CD8-positive, alpha-beta memory T cell (primary cell): ENCODE measurements around the gene FAAH2. TPM values are rescaled to one million over a fixed set of nuclear protein-coding genes. Genes with fewer than 3 reads are reported as not detected.
"Not testable (repeated sequence)": the region's sequence is repeated elsewhere in the genome, so short reads cannot be mapped to it uniquely, and the experiment has no call there.

Experiments
- CTCF ChIA-PET: fragments of 350-600 bp; sonication (Branson Sonifier 250); formaldehyde crosslinking; loops from one replicate; lab custom pipeline; 2021; ENCODE audit warnings: antibody characterized with exemption; lab: Charles Lee
- POLR2A ChIA-PET: fragments of 350-600 bp; sonication (Branson Sonifier 250); formaldehyde crosslinking; loops from one replicate; lab custom pipeline; 2021; ENCODE audit warnings: antibody characterized with exemption; lab: Charles Lee
- DNase-seq, 5 donors: peaks; one replicate each; pipeline versions ENCODE4 v3.0.0 to v3.0.0-alpha.2; 2020 to 2022; ENCODE audit warnings: mixed read lengths in 1 of 5
- H3K27ac ChIP-seq: one replicate; pipeline ENCODE4 v1.7.0; 2013; ENCODE audit warnings: low read depth, mild to moderate bottlenecking, low read length, moderate library complexity
- H3K27me3 ChIP-seq: 2 replicates; pipeline ENCODE4 v1.7.0; 2013; ENCODE audit warnings: low read length, mild to moderate bottlenecking; ENCODE audit not compliant: insufficient read depth, poor library complexity, severe bottlenecking
- H3K36me3 ChIP-seq: 2 replicates; pipeline ENCODE4 v1.7.0; 2013; ENCODE audit warnings: mild to moderate bottlenecking, low read length, moderate library complexity; ENCODE audit not compliant: insufficient read depth
- H3K4me1 ChIP-seq: 2 replicates; pipeline ENCODE4 v1.7.0; 2013; ENCODE audit warnings: mild to moderate bottlenecking, low read length, moderate library complexity; ENCODE audit not compliant: insufficient read depth
- H3K4me3 ChIP-seq: 2 replicates; pipeline ENCODE4 v1.7.0; 2013; ENCODE audit warnings: mild to moderate bottlenecking, low read length
- H3K9me3 ChIP-seq: 2 replicates; pipeline ENCODE4 v1.7.0; 2013; ENCODE audit warnings: mild to moderate bottlenecking, low read length
- H3K27ac Mint-ChIP-seq, 8 donors: one replicate each; pipeline ENCODE4 v1.8.0; 2020 to 2021; ENCODE audit warnings: mixed read lengths in 8 of 8, mild to moderate bottlenecking in 6 of 8, inconsistent platforms in 3 of 8, moderate library complexity in 3 of 8
- H3K27me3 Mint-ChIP-seq, 2 donors: one replicate each; pipeline ENCODE4 v1.8.0; 2020 to 2021; ENCODE audit warnings: mixed read lengths in 2 of 2, mild to moderate bottlenecking in 1 of 2, moderate library complexity in 1 of 2
- H3K36me3 Mint-ChIP-seq, 3 donors: one replicate each; pipeline ENCODE4 v1.8.0; 2020 to 2021; ENCODE audit warnings: mixed read lengths in 3 of 3, inconsistent platforms in 1 of 3, mild to moderate bottlenecking in 1 of 3
- H3K4me1 Mint-ChIP-seq, 3 donors: one replicate each; pipeline ENCODE4 v1.8.0; 2020 to 2021; ENCODE audit warnings: mixed read lengths in 3 of 3, inconsistent platforms in 1 of 3, mild to moderate bottlenecking in 1 of 3
- H3K4me3 Mint-ChIP-seq, 7 donors: one replicate each; pipeline ENCODE4 v1.8.0; 2020 to 2021; ENCODE audit warnings: mixed read lengths in 7 of 7, mild to moderate bottlenecking in 6 of 7, moderate library complexity in 4 of 7, inconsistent platforms in 2 of 7
- H3K9me3 Mint-ChIP-seq, 5 donors: one replicate each; pipeline ENCODE4 v1.8.0; 2020 to 2022; ENCODE audit warnings: mixed read lengths in 5 of 5, mild to moderate bottlenecking in 3 of 5, moderate library complexity in 2 of 5, inconsistent platforms in 1 of 5
- polyA plus RNA-seq: library from polyadenylated mRNA; unstranded; fragments of 300-500 nt; fragmentation: Illumina TruSeq; gene quantifications from one replicate; pipeline ENCODE4 v1.2.3, GENCODE V29; 2021
- total RNA-seq, 2 experiments: library from RNA; stranded (reverse); gene quantifications; one replicate each; pipeline ENCODE4 v1.2.3, GENCODE V29; 2021

Gene FAAH2
- total and polyA plus RNA-seq, 3 experiments from 2014 or later = 2.0 to 6.6 (median 2.4) TPM

DNA sequence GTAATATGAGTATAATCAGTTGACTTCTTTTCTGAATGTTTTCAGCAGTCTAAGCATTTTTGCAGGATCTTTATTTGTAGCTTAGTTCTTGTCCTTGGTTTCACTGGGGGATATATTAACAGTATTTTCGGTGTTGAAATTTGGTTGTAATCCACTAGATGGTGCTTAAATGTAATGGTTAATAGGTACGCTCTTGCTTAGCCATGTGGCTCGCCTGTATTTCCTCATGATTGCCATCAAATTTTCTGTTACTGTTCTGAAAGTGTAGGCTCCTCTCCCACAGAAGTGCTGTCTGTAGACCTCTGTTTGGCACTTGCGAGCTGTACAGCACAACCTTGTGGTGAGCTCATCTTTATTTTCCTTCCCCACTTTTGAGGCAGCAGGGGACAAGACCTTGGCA lies 3.9 kb upstream of the FAAH2 start:
- CTCF ChIA-PET = no interaction called here
- Mint-ChIP-seq H3K27me3 (peaks cover 0 to 4% of the 10 kb centered on the region in 2 donors), H3K27ac (peak overlapping the region in 5 of 8 donors; percentile 17 to 47 (median 39)), H3K9me3 (peaks cover 0 to 2% (median 0%) of the 10 kb centered on the region in 5 donors), H3K4me1 (peaks cover 9 to 31% (median 28%) of the 10 kb centered on the region in 3 donors), H3K4me3 (no peak overlapping the region), H3K36me3 (peaks cover 0 to 4% (median 0%) of the 10 kb centered on the region in 3 donors)
- H3K36me3 ChIP-seq = no peaks in the 10 kb centered on the region
- no peaks in the 10 kb centered on the region for H3K27me3 ChIP-seq
- no peak overlapping the region for H3K4me3 ChIP-seq
- POLR2A ChIA-PET = no interaction called here
- H3K9me3 ChIP-seq = no peaks in the 10 kb centered on the region
- no peak for DNase-seq
- H3K27ac ChIP-seq = no peak overlapping the region
- H3K4me1 ChIP-seq = no peaks in the 10 kb centered on the region

DNA sequence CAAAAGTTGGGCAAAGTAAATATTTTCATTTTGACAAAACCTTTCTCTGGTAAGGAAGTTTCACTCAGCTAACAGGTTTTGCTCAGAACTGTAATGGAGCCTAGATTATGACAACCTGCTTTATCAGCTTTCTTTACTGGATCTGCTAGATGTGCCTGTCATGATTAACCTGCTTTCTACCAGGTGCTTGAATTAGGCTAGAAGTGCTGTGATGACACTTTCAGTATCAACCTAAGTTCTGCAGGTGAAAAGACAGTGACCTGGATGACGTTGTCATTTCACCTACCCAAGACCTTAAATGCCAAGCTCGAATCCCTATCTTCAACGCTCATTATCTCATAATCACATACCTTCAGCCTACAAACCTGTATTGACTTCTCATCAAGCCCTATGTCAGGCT lies 1.5 kb upstream of the FAAH2 start:
- DNase-seq = no peak
- Mint-ChIP-seq H3K4me1 (peaks cover 9 to 41% (median 38%) of the 10 kb centered on the region in 3 donors), H3K4me3 (no peak overlapping the region), H3K27ac (peak overlapping the region in 7 of 8 donors; percentile 12 to 92 (median 84)), H3K9me3 (no peaks in the 10 kb centered on the region), H3K36me3 (peaks cover 0 to 4% (median 0%) of the 10 kb centered on the region in 3 donors), H3K27me3 (peaks cover 0 to 4% of the 10 kb centered on the region in 2 donors)
- H3K27me3 ChIP-seq = no peaks in the 10 kb centered on the region
- H3K9me3 ChIP-seq = no peaks in the 10 kb centered on the region
- no peaks in the 10 kb centered on the region for H3K4me1 ChIP-seq
- H3K36me3 ChIP-seq = no peaks in the 10 kb centered on the region
- ChIA-PET POLR2A (no interaction called here), CTCF (no interaction called here)
- no peak overlapping the region for H3K27ac ChIP-seq
- H3K4me3 ChIP-seq = no peak overlapping the region

DNA sequence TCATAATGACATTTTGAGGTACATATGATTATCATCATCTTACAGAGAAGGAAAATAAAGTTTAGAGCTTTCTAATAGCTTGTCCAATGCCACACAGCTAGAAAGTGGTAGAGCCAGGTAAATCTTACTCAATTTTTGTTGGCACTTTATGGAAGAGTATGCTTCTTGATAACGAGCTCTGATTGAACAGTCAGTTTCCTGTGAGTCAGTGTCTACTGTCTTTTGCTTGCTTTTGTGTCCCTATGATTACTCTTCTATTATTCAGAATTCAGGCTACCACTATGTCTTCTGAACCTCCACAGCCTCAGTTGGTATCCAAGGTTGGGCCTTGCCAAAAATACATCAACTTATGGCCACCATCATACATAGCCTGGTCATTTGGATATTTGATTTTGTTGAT lies 2.6 kb downstream of the FAAH2 start:
- peaks cover 11 to 56% (median 45%) of the 10 kb centered on the region in 3 donors for H3K4me1 Mint-ChIP-seq
- H3K4me3 ChIP-seq = no peak overlapping the region
- peaks cover 0 to 5% of the 10 kb centered on the region in 2 donors for H3K27me3 Mint-ChIP-seq
- H3K36me3 ChIP-seq = no peaks in the 10 kb centered on the region
- H3K36me3 Mint-ChIP-seq = peaks cover 0 to 16% (median 0%) of the 10 kb centered on the region in 3 donors
- ChIA-PET POLR2A (no interaction called here), CTCF (no interaction called here)
- peak overlapping the region in 1 of 8 donors; percentile 39 for H3K27ac Mint-ChIP-seq
- no peaks in the 10 kb centered on the region for H3K9me3 ChIP-seq
- no peak overlapping the region for H3K27ac ChIP-seq
- H3K4me3 Mint-ChIP-seq = peak overlapping the region in 3 of 7 donors; percentile 13 to 77 (median 47)
- DNase-seq = no peak
- no peaks in the 10 kb centered on the region for H3K27me3 ChIP-seq
- H3K9me3 Mint-ChIP-seq = no peaks in the 10 kb centered on the region
- H3K4me1 ChIP-seq = no peaks in the 10 kb centered on the region

DNA sequence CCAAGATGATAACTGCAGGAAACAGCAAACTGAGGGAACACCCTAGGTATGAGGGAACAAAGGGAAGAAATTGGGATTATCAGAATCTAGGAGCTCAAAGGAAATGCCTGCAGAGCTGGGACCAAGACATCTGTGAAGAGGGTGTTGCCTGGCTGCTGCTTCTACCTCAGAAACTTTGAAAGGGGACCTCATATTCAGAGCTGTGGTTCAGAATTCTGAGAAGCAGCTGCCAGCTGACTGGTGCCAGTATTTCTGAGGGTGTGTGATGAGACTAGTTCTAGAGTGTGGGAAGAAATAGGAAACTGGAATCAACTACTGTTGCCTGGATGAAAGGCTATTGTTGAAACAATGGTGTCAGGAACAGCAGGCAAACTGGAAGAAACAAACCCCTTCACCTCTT lies 8.5 kb downstream of the FAAH2 start:
- Histone ChIP-seq H3K36me3 (no peaks in the 10 kb centered on the region), H3K4me1 (no peaks in the 10 kb centered on the region), H3K27ac (no peak overlapping the region), H3K9me3 (no peaks in the 10 kb centered on the region), H3K4me3 (no peak overlapping the region), H3K27me3 (no peaks in the 10 kb centered on the region)
- peaks cover 0 to 4% (median under 1%) of the 10 kb centered on the region in 5 donors for H3K9me3 Mint-ChIP-seq
- peaks cover 5 to 24% (median 5%) of the 10 kb centered on the region in 3 donors for H3K36me3 Mint-ChIP-seq
- peak overlapping the region in 1 of 7 donors; percentile 32 for H3K4me3 Mint-ChIP-seq
- ChIA-PET POLR2A (interaction anchor here (0.5 kb wide), 1 partner anchor 42 kb away, joined by 5 read pairs; no protein-coding TSS in a partner anchor), CTCF (no interaction called here)
- peaks cover 0 to 10% of the 10 kb centered on the region in 2 donors for H3K27me3 Mint-ChIP-seq
- DNase-seq = no peak
- H3K4me1 Mint-ChIP-seq = peaks cover 6 to 45% (median 29%) of the 10 kb centered on the region in 3 donors
- peak overlapping the region in 1 of 8 donors; percentile 83 for H3K27ac Mint-ChIP-seq

DNA sequence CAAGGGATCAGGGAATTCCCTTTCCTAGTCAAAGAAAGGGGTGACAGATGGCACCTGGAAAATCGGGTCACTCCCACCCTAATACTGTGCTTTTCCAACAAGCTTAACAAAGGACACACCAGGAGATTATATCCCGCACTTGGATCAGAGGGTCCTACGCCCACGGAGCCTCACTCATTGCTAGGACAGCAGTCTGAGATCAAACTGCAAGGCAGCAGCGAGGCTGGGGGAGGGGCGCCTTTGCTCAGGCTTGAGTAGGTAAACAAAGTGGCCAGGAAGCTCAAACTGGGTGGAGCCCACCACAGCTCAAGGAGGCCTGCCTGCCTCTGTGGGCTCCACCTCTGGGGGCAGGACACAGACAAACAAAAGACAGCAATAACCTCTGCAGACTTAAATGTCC lies 9.2 kb downstream of the FAAH2 start:
- H3K9me3 Mint-ChIP-seq, DNase-seq, H3K27me3 ChIP-seq, H3K27ac Mint-ChIP-seq, CTCF ChIA-PET, H3K4me1 ChIP-seq, H3K9me3 ChIP-seq, POLR2A ChIA-PET, H3K27ac ChIP-seq, H3K4me3 ChIP-seq, H3K36me3 ChIP-seq: not testable (repeated sequence)
- peaks cover 4 to 42% (median 23%) of the 10 kb centered on the region in 3 donors for H3K4me1 Mint-ChIP-seq
- peaks cover 5 to 24% (median 5%) of the 10 kb centered on the region in 3 donors for H3K36me3 Mint-ChIP-seq
- peak overlapping the region in 2 of 7 donors; percentile 46 to 64 for H3K4me3 Mint-ChIP-seq
- H3K27me3 Mint-ChIP-seq = peaks cover 0 to 10% of the 10 kb centered on the region in 2 donors

DNA sequence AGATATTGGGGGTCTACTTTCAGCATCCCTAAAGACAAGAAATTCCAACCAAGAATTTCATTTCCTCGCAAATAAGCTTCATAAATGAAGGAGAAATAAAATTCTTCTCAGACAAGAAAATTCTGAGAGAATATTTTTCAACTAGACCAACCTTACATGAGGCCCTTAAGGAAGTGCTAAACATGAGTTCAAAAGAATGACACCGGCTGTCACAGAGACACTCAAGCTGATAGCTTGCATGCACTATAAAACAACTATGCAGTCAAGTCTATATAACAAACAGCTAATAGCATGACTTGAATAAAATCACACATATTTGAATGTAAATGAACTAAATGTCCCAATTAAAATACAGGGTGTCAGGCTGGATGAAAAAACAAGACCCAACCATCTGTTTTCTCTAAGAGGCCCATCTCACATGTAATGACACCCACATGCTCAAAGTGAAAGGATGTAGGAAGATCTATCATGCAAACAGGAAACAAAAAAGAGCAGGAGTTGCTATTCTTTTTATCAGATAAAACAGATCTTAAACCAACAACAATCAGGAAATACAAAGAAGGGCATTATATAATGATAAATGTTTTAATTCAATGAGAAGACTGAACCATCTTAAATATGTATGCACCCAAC lies 27.2 kb downstream of the FAAH2 start:
- Mint-ChIP-seq H3K36me3 (peaks cover 5 to 19% (median 14%) of the 10 kb centered on the region in 3 donors), H3K9me3 (peaks cover 0 to 24% (median 9%) of the 10 kb centered on the region in 5 donors), H3K27ac (peak overlapping the region in 2 of 8 donors; percentile 44 to 66), H3K4me1 (peaks cover 2 to 16% (median 11%) of the 10 kb centered on the region in 3 donors), H3K4me3 (no peak overlapping the region), H3K27me3 (peaks cover 0 to 20% of the 10 kb centered on the region in 2 donors)
- Histone ChIP-seq H3K4me1 (no peaks in the 10 kb centered on the region), H3K27ac (no peak overlapping the region), H3K9me3 (no peaks in the 10 kb centered on the region), H3K27me3 (no peaks in the 10 kb centered on the region), H3K4me3 (no peak overlapping the region), H3K36me3 (no peaks in the 10 kb centered on the region)
- DNase-seq = no peak
- CTCF ChIA-PET = no interaction called here
- POLR2A ChIA-PET = no interaction called here

DNA sequence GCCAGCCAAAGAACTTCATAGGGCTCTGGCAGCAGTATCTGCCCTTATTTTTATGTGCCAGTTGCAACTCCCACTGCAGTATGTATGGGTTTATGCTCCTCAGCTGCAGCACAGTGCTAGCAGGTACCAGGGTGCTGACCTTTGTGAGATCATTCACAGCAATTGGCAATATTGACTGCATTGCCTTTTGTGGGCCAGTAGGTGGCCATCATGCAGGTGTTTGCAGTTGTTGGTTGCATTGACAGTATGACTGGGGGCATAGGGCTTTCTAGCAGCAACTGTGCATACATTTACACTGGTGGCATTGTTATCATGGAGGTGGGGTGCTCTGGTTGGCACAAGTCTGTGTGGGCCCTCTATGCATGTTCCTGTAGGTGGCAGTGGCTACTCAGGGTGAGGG lies 42.5 kb downstream of the FAAH2 start:
- H3K27ac Mint-ChIP-seq = no peak overlapping the region
- H3K9me3 ChIP-seq = no peaks in the 10 kb centered on the region
- no peak overlapping the region for H3K4me3 ChIP-seq
- H3K4me3 Mint-ChIP-seq = peak overlapping the region in 1 of 7 donors; percentile 9
- ChIA-PET POLR2A (no interaction called here), CTCF (no interaction called here)
- peaks cover 6 to 23% (median 21%) of the 10 kb centered on the region in 3 donors for H3K36me3 Mint-ChIP-seq
- H3K4me1 Mint-ChIP-seq = no peaks in the 10 kb centered on the region
- H3K9me3 Mint-ChIP-seq = peaks cover 0 to 24% (median 11%) of the 10 kb centered on the region in 5 donors
- H3K27me3 ChIP-seq = no peaks in the 10 kb centered on the region
- H3K36me3 ChIP-seq = no peaks in the 10 kb centered on the region
- no peaks in the 10 kb centered on the region for H3K4me1 ChIP-seq
- no peak for DNase-seq
- H3K27me3 Mint-ChIP-seq = peaks cover 0 to 5% of the 10 kb centered on the region in 2 donors
- no peak overlapping the region for H3K27ac ChIP-seq

DNA sequence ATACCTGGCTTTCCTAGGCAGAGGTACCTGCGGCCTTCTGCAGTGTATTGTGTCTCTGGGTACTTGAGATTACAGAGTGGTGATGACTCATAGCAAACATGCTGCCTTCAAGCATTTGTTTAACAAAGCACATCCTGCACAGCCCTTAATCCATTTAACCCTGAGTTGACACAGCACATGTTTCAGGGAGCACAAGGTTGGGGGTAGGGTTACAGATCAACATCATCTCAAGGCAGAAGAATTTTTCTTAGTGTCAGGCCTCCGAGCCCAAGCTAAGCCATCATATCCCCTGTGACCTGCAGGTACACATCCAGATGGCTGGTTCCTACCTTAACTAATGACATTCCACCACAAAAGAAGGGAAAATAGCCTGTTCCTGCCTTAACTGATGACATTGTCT lies 49.3 kb downstream of the FAAH2 start:
- H3K27me3 ChIP-seq, H3K4me3 ChIP-seq, POLR2A ChIA-PET, H3K27ac Mint-ChIP-seq, DNase-seq, H3K27ac ChIP-seq, H3K27me3 Mint-ChIP-seq, H3K36me3 ChIP-seq, CTCF ChIA-PET, H3K4me3 Mint-ChIP-seq, H3K4me1 Mint-ChIP-seq, H3K9me3 ChIP-seq, H3K4me1 ChIP-seq: not testable (repeated sequence)
- Mint-ChIP-seq H3K9me3 (peaks cover 0 to 25% (median 7%) of the 10 kb centered on the region in 5 donors), H3K36me3 (peaks cover 4 to 22% (median 7%) of the 10 kb centered on the region in 3 donors)
